Measurements from ENCODE around the gene KAT7. TPM values are rescaled to one million over a fixed set of nuclear protein-coding genes. Genes with fewer than 3 reads are reported as not detected.

Gene KAT7
- total RNA-seq, 1 experiment from 2014 or later: 79.5 TPM

DNA sequence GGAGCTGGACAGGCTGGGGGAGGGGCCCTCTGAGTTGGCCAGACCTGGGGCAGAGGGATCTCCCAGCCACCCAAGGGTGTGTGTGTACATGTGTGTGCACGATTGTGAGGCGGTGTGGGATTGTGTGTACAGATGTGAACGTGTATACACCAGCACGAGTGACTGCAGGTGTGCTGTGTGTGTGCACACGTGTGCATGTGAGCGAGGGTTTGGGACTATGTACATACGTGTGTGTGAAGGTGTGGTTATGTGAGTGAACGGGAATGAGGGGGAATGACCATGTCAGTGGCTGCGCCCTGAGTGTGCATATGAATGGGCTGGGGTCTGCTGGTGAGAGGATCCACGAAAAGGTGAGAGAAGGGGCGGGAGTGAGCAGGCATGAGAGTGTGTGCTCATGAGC is 81.8 kb downstream of the KAT7 start (continued):
- TF ChIP-seq, protein P1, sequence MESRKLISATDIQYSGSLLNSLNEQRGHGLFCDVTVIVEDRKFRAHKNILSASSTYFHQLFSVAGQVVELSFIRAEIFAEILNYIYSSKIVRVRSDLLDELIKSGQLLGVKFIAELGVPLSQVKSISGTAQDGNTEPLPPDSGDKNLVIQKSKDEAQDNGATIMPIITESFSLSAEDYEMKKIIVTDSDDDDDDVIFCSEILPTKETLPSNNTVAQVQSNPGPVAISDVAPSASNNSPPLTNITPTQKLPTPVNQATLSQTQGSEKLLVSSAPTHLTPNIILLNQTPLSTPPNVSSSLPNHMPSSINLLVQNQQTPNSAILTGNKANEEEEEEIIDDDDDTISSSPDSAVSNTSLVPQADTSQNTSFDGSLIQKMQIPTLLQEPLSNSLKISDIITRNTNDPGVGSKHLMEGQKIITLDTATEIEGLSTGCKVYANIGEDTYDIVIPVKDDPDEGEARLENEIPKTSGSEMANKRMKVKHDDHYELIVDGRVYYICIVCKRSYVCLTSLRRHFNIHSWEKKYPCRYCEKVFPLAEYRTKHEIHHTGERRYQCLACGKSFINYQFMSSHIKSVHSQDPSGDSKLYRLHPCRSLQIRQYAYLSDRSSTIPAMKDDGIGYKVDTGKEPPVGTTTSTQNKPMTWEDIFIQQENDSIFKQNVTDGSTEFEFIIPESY (IDR thresholded peaks at IDR 0.05; ENCODE audit: extremely low read depth, insufficient replicate concordance, low read length): no peak
- TF ChIP-seq TCF7L2 (IDR thresholded peaks at IDR 0.05; ENCODE audit: borderline replicate concordance, extremely low read depth, insufficient read depth, insufficient read length): no peak

DNA sequence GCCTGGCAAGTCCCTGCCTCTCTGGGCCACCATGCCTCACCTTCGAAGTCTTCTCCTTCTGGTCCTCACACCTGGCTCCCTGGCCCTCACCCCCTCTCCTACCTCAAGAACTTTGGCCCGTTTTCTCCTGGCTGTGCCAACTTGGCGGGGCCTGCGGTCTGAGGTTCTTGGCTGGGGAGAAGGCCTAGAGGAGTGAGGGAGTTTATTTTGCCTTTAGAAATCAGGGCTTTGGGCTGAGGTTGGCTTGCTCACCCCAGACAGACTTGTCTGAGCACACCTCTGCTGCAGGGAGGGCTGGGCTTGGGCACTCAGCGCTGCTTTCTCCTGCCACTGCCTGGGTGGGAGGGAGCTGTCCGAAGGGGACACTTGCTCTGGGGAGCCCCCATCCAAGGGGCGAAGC is 82.7 kb downstream of the KAT7 start:
- no peaks in the 10 kb centered on the region for H3K36me3 ChIP-seq (ENCODE audit: control insufficient read depth in 1 of 2, insufficient read depth in 2 of 2, low read length in 2 of 2)
- POLR2A ChIA-PET: no interaction called here
- BruUV-seq (replicated peaks): no TSS peak
- ATAC-seq (no peak), DNase-seq (ENCODE audit: low read depth, low spot score) (no peak)
- TF ChIP-seq MAX (IDR thresholded peaks at IDR 0.05) (no peak), YY1 (IDR thresholded peaks at IDR 0.05; ENCODE audit: extremely low read depth, insufficient replicate concordance, low read depth, low read length) (no peak), POLR2AphosphoS5 (IDR thresholded peaks at IDR 0.05; ENCODE audit: low read depth, low read length) (no peak), CBX3 (IDR thresholded peaks at IDR 0.05; ENCODE audit: low read depth) (no peak), JUND (IDR thresholded peaks at IDR 0.05) (no peak)
- TF ChIP-seq, protein P1 (IDR thresholded peaks at IDR 0.05; ENCODE audit: extremely low read depth, insufficient replicate concordance, low read length): no peak
- intact Hi-C loops (cut with micrococcal nuclease): no loop called here
- no peaks in the 10 kb centered on the region for H3K4me1 ChIP-seq (ENCODE audit: control insufficient read depth in 1 of 2, insufficient read depth in 2 of 2, low read length in 2 of 2)
- H3K79me2 ChIP-seq (ENCODE audit: insufficient read depth, low read length): no peaks in the 10 kb centered on the region
- CTCF ChIA-PET: no interaction called here
- H3K9me2 ChIP-seq (ENCODE audit: insufficient read depth): no peaks in the 10 kb centered on the region
- no peaks in the 10 kb centered on the region for H3K27me3 ChIP-seq (ENCODE audit: insufficient read depth, low read length)
- RAD21 ChIA-PET (ENCODE audit: low non-redundant PET in 1 of 2, low total read pairs in 2 of 2, uncharacterized antibody in 2 of 2, unreplicated experiment in 2 of 2): no interaction called here
- H2AFZ ChIP-seq (ENCODE audit: low read depth, low read length, poor library complexity, severe bottlenecking): no peak overlapping the region
- H3K9ac ChIP-seq (ENCODE audit: low read length): no peak overlapping the region
- no peak overlapping the region for H3K27ac ChIP-seq (ENCODE audit: low read depth, low read length)
- H4K20me1 ChIP-seq (ENCODE audit: insufficient read depth): no peaks in the 10 kb centered on the region
- H3K4me3 ChIP-seq (replicated peaks in 1 of 2; ENCODE audit: low read depth in 1 of 2, low read length in 2 of 2): no peak overlapping the region
- no peaks in the 10 kb centered on the region for H3K9me3 ChIP-seq (ENCODE audit: control insufficient read depth in 1 of 2, insufficient read depth in 1 of 2, low read depth in 1 of 2, low read length in 2 of 2)
- H3K4me2 ChIP-seq (ENCODE audit: low read length): no peak overlapping the region

Measured in HCT116 (cell line).